NCI-H2196 treated with DMSO at 0.1 percent for 48 hours (cell line): Measurements from ENCODE around the gene ALDH9A1.
"Not testable (repeated sequence)": the region's sequence is repeated elsewhere in the genome, so short reads cannot be mapped to it uniquely, and the experiment has no call there.

Experiments
- DNase-seq: peaks from one replicate; lab custom pipeline; 2025; ENCODE audit not compliant: unreplicated experiment; lab: John Stamatoyannopoulos, UW

ALDH9A1 gene

GRCh38 chr1:165647517-165647916 lies 50.8 kb downstream of the ALDH9A1 start:
- DNase-seq = no peak

DNA sequence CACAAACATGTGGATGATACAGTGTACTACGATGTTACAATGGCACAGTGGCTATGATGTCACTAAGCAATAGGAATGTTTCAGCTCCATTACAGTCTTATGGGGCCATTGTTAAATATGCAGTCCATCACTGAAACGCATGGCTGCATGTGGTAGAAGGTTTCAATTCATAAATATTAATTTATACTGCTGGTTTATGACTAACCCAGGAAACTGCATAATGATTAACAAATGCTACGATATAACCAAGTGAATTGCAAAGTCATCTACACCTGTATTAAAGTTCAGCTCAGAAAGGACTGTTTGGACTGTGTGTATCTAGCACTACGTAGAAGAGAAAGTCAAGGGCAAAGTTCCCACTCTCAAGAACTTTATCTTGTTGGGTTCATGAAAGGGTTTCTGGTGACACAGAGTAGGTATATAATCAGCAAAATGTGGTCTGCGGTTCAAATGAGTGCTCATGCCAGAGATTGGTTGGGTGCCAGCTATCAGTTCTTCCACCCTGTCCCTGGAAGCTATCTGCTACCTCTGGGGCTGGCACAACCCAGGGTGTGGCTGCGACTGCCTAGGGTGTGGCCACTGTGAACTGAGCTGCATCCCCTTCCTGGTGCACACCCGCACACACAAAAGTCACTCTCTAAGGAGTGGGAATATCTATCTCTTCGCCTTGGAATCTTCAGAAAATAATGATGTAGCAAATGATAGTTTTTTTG lies 52.6 kb downstream of the ALDH9A1 start:
- no peak for DNase-seq

DNA sequence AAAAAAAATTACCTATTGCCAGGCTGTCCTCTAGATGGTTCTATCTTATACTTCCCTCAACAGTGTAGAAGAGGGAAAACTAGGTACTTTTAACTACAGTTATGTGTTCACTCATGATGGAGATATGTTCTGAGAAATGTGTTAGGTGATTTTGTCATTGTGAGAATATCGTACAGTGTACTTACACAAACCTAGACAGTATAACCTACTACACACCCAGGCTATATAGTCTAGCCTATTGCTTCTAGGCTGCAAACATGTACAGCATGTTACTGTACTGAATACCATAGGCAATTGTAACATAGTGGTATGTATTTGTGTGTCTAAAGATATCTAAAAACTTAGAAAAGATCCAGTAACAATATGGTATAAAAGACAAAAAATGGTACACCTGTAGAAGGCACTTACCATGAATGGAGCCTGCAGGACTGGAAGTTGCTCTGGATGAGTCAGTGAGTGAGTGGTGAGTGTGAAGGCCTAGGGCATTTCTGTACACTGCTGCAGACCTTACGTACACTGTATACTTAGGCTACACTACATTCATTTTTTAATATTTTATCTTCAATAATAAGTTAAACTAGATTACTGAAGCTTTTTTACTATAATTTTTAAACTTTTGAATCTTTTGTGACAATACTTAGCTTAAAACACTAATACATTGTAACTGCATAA lies 54.2 kb downstream of the ALDH9A1 start:
- DNase-seq = no peak

GRCh38 chr1:165641231-165641987 lies 57.0 kb downstream of the ALDH9A1 start:
- no peak for DNase-seq

DNA sequence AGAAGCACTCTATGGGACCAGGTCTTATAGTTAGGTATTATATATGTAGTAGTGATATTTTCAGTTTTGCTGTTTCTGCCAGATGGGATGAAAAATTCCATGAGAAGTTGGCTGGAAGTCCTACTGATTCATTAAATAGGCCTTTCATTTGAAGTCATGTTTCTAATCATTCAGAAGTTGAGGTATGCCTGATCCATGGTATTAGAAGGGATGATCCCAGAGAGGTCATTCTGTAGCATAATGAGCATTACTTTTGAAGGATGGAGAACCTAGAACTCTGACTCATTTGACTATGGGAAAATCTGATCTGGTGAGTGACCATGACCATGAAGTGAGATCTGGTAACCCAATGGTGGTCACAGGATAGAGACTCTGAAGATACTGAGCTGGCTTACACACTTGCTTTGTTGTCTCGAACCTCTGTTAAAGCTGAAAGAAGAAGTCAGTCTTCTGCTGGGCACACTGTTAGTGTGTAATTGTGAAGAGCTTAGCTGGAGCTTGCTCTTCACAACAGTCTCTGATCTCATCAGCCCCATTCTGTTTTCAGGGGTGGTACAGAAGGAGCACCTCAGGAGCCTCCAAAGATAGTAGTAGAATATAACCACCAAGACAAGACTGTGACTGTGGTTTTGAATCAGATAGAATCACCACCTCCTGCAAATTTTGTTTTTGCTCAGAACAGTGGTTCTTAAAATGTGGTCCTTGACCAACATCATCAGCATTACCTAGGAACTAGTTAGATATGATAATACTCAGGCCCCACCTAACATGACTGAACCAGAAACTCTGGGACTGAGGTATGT lies 58.3 kb downstream of the ALDH9A1 start:
- DNase-seq = no peak

DNA sequence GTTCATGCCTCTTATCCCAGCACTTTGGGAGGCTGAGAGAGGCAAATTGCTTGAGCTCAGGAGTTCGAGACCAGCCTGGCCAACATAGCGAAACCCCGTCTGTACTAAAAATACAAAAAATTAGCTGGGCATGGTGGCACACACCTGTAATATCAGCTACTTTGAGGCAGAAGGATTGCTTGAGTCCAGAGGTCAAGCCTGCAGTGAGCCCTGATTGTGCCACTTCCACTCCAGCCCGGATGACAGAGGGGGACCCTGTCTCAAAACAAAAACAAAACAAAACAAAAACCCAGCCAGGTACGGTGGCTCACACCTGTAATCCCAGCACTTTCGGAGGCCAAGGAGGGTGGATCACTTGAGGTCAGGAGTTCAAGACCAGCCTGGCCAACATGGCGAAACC lies 60.2 kb downstream of the ALDH9A1 start:
- DNase-seq = not testable (repeated sequence)

GRCh38 chr1:165637427-165637826 lies 60.9 kb downstream of the ALDH9A1 start:
- no peak for DNase-seq

- no peak for DNase-seq
These were observed 62.5 kb downstream of the ALDH9A1 start for GRCh38 chr1:165635823-165636222.

DNA sequence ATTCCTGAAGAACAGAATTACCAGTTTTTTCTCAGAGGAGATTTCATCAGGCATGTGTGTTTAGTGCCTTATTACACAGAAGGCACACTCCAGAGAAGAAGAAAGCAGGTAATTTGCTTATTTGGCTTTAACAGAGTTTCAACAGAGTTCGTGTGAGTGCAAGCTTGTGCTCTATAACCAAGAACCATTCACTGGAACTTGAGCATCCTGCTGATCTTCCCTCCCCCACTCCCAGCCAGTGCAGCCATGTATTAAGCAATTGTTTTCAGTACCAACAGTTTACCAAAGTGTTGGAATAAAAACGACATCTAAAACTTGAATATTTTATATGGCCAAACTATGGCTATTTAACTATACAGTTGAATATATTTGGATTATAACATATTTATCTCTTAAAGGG lies 63.0 kb downstream of the ALDH9A1 start:
- no peak for DNase-seq

- DNase-seq = no peak
These were observed 64.0 kb downstream of the ALDH9A1 start for GRCh38 chr1:165634154-165634921.

DNA sequence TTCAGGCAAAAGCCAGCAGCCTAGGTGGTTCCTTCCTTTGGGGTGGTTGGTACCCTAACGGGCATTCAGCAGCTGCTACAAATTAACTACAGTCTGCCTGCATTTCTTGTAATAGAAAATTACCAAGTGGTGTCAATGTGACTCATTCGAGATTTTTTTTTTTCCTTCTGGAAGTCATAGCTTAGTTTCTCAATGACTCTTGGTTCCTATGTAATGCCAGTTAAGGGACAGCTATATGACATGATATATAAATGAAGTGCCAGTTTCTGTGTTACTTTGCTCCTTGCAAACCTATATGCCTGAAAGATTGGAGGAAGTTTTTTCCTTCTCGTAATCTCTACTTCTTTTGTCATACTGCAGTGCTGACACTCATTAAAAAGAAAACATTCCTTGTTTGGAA lies 64.7 kb downstream of the ALDH9A1 start:
- DNase-seq = no peak

DNA sequence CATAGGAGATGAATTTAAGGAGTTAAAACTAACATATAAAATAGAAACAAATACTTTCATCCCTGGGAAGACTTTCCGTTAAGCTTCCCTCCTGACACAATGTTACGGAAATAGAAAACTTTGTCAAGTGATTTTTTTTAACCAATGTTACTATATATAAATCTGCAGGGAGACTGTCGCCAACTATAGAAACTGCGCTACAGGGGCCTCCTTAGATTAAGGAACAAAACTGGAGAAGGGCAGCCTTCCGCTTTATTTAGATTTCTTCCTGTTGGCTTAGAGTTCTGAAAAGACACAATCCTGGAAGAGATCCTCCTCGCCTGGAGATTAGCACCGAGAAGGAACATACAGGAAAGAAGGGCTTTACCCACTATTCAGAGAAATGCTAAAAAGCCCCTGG lies 65.9 kb downstream of the ALDH9A1 start:
- no peak for DNase-seq

GRCh38 chr1:165632152-165632469 lies 66.3 kb downstream of the ALDH9A1 start:
- DNase-seq = no peak

DNA sequence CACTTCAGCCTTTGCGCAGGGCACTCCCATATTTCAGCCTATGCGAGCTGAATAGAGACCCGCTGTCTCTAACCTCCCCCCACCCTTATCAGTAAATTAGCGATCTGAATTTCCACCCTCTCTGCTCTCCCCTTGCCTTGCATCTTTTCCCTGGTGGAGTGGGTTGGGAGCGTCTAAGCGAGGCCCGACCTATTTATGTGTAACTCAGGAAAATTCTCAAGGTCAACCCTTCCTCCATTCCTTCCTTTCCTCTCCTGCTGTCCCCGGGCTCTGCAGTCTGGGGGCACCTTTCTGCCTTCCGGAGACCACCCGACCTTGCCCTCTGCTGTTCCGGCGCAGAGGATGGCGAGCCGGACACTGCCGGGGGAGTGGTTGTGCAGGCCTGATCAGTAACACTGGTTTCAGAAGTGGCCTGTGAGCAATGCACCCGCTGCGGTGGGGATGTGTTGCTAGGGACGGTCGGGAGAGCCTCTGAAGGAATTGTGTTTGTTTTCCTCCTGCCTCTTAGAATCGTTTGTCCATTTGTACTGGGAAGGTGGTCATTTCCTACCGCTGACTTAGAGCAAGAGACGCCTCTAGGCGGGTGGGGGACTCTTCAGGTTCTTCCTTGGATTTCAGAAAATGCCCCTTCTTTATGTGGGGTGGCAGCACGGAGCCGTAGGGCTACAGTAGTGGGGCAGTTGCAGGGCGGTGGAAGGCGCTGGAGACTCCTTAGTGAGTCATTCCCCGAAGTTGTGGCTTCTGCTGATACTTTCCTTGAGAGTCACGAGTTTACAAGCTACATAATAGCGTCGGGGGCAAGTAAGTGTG lies 66.8 kb downstream of the ALDH9A1 start:
- no peak for DNase-seq

GRCh38 chr1:165630629-165631341 lies 67.6 kb downstream of the ALDH9A1 start, which contains the start of gene MGST3:
MGST3 (plus strand) TSS chr1:165631234; CDS start chr1:165649848, 18,614 bp downstream.
- DNase-seq = peak; percentile 94

DNA sequence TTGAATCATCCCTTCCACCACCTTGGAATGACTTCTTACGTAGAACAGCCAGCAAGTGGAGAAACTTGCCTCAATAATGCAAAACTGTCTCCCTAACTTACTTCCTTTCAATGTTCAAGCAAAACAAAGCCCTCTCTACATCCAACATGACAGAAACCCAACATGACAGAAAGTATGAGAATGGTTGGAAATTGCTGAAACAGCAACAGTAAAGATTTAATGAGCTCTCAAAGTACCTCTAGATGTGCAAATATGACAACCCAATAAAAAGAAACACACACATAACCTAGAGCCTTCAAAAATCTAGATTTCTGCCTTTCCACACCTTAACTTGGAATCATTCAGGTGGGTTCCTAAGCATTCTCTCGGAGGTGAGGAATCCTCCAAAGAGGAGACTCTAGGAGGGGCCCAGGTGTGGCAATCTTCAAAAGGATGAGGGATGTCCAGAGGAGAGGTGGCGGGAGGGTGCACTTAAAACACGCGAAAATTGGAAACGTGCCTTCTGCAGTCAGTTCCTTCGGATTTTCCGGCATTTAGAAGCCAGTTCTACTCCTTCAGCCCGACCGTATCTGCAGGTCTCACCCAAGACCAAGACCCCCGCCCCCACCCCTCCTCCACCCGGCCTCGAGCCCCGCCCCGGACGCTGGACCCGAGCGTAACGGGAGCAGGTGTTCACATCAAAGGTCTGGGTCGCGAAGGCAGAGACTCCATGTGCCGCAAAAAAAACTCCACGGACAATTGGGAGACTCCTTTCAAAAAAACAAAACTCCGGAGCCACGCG lies 68.3 kb downstream of the ALDH9A1 start:
- DNase-seq = no peak

- DNase-seq = no peak
These were observed 69.2 kb downstream of the ALDH9A1 start for GRCh38 chr1:165629151-165629550.

- DNase-seq = no peak
These were observed 70.1 kb downstream of the ALDH9A1 start for GRCh38 chr1:165628147-165628822.
